Fibroblast of skin of scalp (primary cell): ENCODE results near the gene GSTM4.
A peak's percentile ranks its signal among the peaks of the same experiment; 100 is the strongest.

Source experiments
- DNase-seq: peaks from one replicate; pipeline ENCODE4 v3.0.0-alpha.2; 2013

Gene GSTM4

GRCh38 chr1:109625176-109625575 lies 30.7 kb upstream of the GSTM4 start:
- no peak for DNase-seq

GRCh38 chr1:109625601-109626560 lies 30.0 kb upstream of the GSTM4 start:
- DNase-seq = no peak

- DNase-seq = no peak
Measured at GRCh38 chr1:109626682-109627408, 29.1 kb upstream of the GSTM4 start.

- no peak for DNase-seq
Measured at GRCh38 chr1:109627692-109628399, 28.1 kb upstream of the GSTM4 start.

- DNase-seq = no peak
Measured at GRCh38 chr1:109628540-109629321, 27.2 kb upstream of the GSTM4 start.

- no peak for DNase-seq
Measured at GRCh38 chr1:109629372-109630030, 26.4 kb upstream of the GSTM4 start.

- DNase-seq = no peak
Measured at GRCh38 chr1:109630081-109630897, 25.6 kb upstream of the GSTM4 start.

GRCh38 chr1:109630898-109631512 lies 24.9 kb upstream of the GSTM4 start:
- DNase-seq = no peak

- no peak for DNase-seq
Measured at GRCh38 chr1:109631513-109632505, 24.1 kb upstream of the GSTM4 start.

- no peak for DNase-seq
Measured at GRCh38 chr1:109632671-109633346, 23.1 kb upstream of the GSTM4 start.

- DNase-seq = no peak
Measured at GRCh38 chr1:109634292-109634691, 21.6 kb upstream of the GSTM4 start.

GRCh38 chr1:109634771-109635750 lies 20.8 kb upstream of the GSTM4 start:
- no peak for DNase-seq

GRCh38 chr1:109635862-109636200 lies 20.1 kb upstream of the GSTM4 start:
- no peak for DNase-seq

GRCh38 chr1:109636201-109636952 lies 19.5 kb upstream of the GSTM4 start:
- DNase-seq = peak; percentile 44

GRCh38 chr1:109637446-109637845 lies 18.5 kb upstream of the GSTM4 start:
- no peak for DNase-seq

GRCh38 chr1:109639063-109639840 lies 16.6 kb upstream of the GSTM4 start:
- no peak for DNase-seq
